ENCODE measurements around the gene DOCK6. TPM values are rescaled to one million over a fixed set of nuclear protein-coding genes. Genes with fewer than 3 reads are reported as not detected.

The DOCK6 gene
- total RNA-seq, 1 experiment from 2014 or later = 57.9 TPM

DNA sequence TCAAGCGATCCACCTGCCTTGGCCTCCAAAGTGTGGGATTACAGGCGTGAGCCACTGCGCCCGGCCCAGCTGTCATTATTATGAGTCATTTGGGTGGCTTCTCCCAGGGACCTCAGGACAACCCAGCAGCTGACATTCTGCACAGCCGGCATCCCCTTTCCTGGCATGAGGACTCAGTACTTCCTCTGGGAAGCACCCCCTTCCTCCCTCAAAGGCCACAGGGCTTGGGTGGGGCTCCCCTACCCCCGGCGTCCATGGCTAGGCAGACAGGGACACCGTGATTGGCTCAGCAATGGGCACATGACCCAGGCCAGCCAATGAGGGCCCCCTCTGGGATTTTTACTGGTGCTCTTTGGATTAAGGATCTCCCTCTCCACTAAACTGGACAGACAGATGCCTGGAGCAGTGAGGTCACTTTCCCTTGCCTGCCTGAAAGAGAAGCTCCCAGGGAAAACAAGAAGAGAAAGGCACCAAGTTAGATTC lies 71.0 kb downstream of the DOCK6 start:
- Histone ChIP-seq H2BK20ac (ENCODE audit: low read depth, low read length, poor library complexity, severe bottlenecking) (no peak overlapping the region), H2BK120ac (ENCODE audit: low read depth, low read length, poor library complexity, severe bottlenecking) (no peak overlapping the region), H3K27me3 (ENCODE audit: insufficient read depth, low read length) (no peaks in the 10 kb centered on the region), H3K79me1 (ENCODE audit: insufficient read depth, low read depth, low read length, poor library complexity, severe bottlenecking) (no peaks in the 10 kb centered on the region), H3K79me2 (ENCODE audit: insufficient read depth, low read length) (no peaks in the 10 kb centered on the region), H2AFZ (ENCODE audit: low read length) (no peak overlapping the region), H3K23ac (ENCODE audit: insufficient read length, low read depth, low read length) (no peak overlapping the region), H3K9ac (ENCODE audit: extremely low read depth, insufficient read length, low read length) (no peak overlapping the region), H3K14ac (ENCODE audit: insufficient read depth, low read length) (no peak overlapping the region), H2BK12ac (ENCODE audit: insufficient read length, low read depth, low read length) (no peak overlapping the region), H4K8ac (replicated peaks; ENCODE audit: insufficient read length, low read depth, low read length) (no peak overlapping the region), H4K20me1 (ENCODE audit: control insufficient read depth, insufficient read depth, insufficient read length) (no peaks in the 10 kb centered on the region), H2BK15ac (ENCODE audit: low read depth, low read length) (no peak overlapping the region), H3K18ac (ENCODE audit: insufficient read length, low read depth, low read length) (no peak overlapping the region), H2AK5ac (ENCODE audit: insufficient read length, low read length) (no peak overlapping the region), H2BK5ac (ENCODE audit: insufficient read length, low read length) (no peak overlapping the region), H3T11ph (ENCODE audit: low read length) (no peak overlapping the region), H3K27ac (ENCODE audit: insufficient read length, low read depth, low read length) (no peak overlapping the region), H4K5ac (ENCODE audit: insufficient read length, low read depth, low read length) (no peak overlapping the region), H3K9me3 (ENCODE audit: control insufficient read depth, low read depth, low read length) (no peaks in the 10 kb centered on the region), H3K56ac (ENCODE audit: insufficient read length, low read depth, low read length) (no peak overlapping the region), H3K4me1 (ENCODE audit: insufficient read depth, low read length) (no peaks in the 10 kb centered on the region; the same call in 1 of the 2 replicates), H3K4me2 (ENCODE audit: insufficient read depth, insufficient read length, low read length) (no peak overlapping the region), H3K23me2 (ENCODE audit: insufficient read length, low read depth, low read length, poor library complexity, severe bottlenecking) (no peaks in the 10 kb centered on the region), H3K4ac (ENCODE audit: low read depth, low read length) (no peak overlapping the region), H4K91ac (ENCODE audit: insufficient read length, low read depth, low read length) (no peak overlapping the region)
- peaks cover 13 to 43% (median 43%) of the 10 kb centered on the region in 3 experiments; a peak in 6 of 7 replicates for H3K36me3 Mint-ChIP-seq (ENCODE audit: insufficient read depth in 1 of 3, low read depth in 3 of 3)
- H3K9me3 Mint-ChIP-seq = no peaks in the 10 kb centered on the region
- H3K4me1 Mint-ChIP-seq = peaks cover 3 to 7% of the 10 kb centered on the region in 2 experiments
- H3K4me3 Mint-ChIP-seq = no peak overlapping the region
- no peak for DNase-seq
- TF ChIP-seq, protein P1, sequence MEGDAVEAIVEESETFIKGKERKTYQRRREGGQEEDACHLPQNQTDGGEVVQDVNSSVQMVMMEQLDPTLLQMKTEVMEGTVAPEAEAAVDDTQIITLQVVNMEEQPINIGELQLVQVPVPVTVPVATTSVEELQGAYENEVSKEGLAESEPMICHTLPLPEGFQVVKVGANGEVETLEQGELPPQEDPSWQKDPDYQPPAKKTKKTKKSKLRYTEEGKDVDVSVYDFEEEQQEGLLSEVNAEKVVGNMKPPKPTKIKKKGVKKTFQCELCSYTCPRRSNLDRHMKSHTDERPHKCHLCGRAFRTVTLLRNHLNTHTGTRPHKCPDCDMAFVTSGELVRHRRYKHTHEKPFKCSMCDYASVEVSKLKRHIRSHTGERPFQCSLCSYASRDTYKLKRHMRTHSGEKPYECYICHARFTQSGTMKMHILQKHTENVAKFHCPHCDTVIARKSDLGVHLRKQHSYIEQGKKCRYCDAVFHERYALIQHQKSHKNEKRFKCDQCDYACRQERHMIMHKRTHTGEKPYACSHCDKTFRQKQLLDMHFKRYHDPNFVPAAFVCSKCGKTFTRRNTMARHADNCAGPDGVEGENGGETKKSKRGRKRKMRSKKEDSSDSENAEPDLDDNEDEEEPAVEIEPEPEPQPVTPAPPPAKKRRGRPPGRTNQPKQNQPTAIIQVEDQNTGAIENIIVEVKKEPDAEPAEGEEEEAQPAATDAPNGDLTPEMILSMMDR (conservative IDR thresholded peaks at IDR 0.05) = no peak
- no CpG with 5 or more reads among the region's 8 CpGs for whole genome bisulfite sequencing (ENCODE audit: extremely low coverage, insufficient read length, low lambda C conversion rate)
- no peak overlapping the region for H3K27ac Mint-ChIP-seq
- H3K27me3 Mint-ChIP-seq (ENCODE audit: low read depth) = no peaks in the 10 kb centered on the region

Measured in H9 (cell line).